MM.1S (cell line): Measurements from ENCODE around the gene MYL5.

ENCODE experiments used
- DNase-seq: peaks from one replicate; pipeline ENCODE4 v3.0.0-alpha.2; 2015
- H2AFZ ChIP-seq: fragments of 300-600 bp; sonication (generic); 2 replicates; pipeline ENCODE4 v1.6.0; 2016; ENCODE audit warnings: antibody characterized with exemption, low read length
- H3F3A ChIP-seq: fragments of 300-600 bp; sonication (generic); 2 replicates; pipeline ENCODE4 v1.6.1; 2016; ENCODE audit warnings: mild to moderate bottlenecking, antibody characterized with exemption, low read length, moderate library complexity, mixed read lengths; ENCODE audit not compliant: insufficient read depth
- H3K27ac ChIP-seq: fragments of 300-600 bp; sonication (generic); 2 replicates; pipeline ENCODE4 v1.5.1; 2016; ENCODE audit warnings: mild to moderate bottlenecking, low read length
- H3K27me3 ChIP-seq: fragments of 300-600 bp; sonication (generic); replicated peaks from 2 replicates; pipeline ENCODE4 v1.6.0; 2016; ENCODE audit warnings: low read length; ENCODE audit not compliant: insufficient read depth
- H3K36me3 ChIP-seq: fragments of 300-600 bp; sonication (generic); replicated peaks from 2 replicates; pipeline ENCODE4 v1.6.1; 2016; ENCODE audit warnings: mild to moderate bottlenecking, low read length, mixed read lengths; ENCODE audit not compliant: insufficient read depth
- H3K4me1 ChIP-seq: fragments of 300-600 bp; sonication (generic); 2 replicates; pipeline ENCODE4 v1.6.1; 2016; ENCODE audit warnings: low read length, mixed read lengths
- H3K4me2 ChIP-seq: fragments of 300-600 bp; sonication (generic); 2 replicates; pipeline ENCODE4 v1.6.0; 2016; ENCODE audit warnings: low read depth, low read length
- H3K4me3 ChIP-seq: fragments of 300-600 bp; sonication (generic); 2 replicates; pipeline ENCODE4 v1.5.1; 2016; ENCODE audit warnings: low read length, mixed read lengths
- H3K79me2 ChIP-seq: fragments of 300-600 bp; sonication (generic); 2 replicates; pipeline ENCODE4 v1.6.1; 2016; ENCODE audit warnings: mixed run types, low read length, mixed read lengths
- H3K9ac ChIP-seq: fragments of 300-600 bp; sonication (generic); 2 replicates; pipeline ENCODE4 v1.6.1; 2016; ENCODE audit warnings: low read length, mixed read lengths
- H3K9me2 ChIP-seq: fragments of 300-600 bp; sonication (generic); replicated peaks from 2 replicates; pipeline ENCODE4 v1.6.1; 2016; ENCODE audit warnings: mild to moderate bottlenecking, low read length, mixed read lengths; ENCODE audit not compliant: insufficient read depth
- H3K9me3 ChIP-seq: fragments of 300-600 bp; sonication (generic); replicated peaks from 2 replicates; pipeline ENCODE4 v1.6.1; 2016; ENCODE audit warnings: mild to moderate bottlenecking, low read length, mixed read lengths; ENCODE audit not compliant: insufficient read depth
- H4K20me1 ChIP-seq: fragments of 300-600 bp; sonication (generic); 2 replicates; pipeline ENCODE4 v1.6.1; 2016; ENCODE audit warnings: mild to moderate bottlenecking, low read length, moderate library complexity, mixed read lengths; ENCODE audit not compliant: insufficient read depth
- EZH2 ChIP-seq: fragments of 300-600 bp; sonication (generic); optimal IDR thresholded peaks from 2 replicates; pipeline ENCODE3; 2017; ENCODE audit warnings: low read depth, mild to moderate bottlenecking, antibody characterized with exemption, low read length, mixed read lengths
- EZH2phosphoT487 ChIP-seq: fragments of 300-600 bp; sonication (generic); IDR thresholded peaks from 2 replicates; pipeline ENCODE4 v1.6.1; 2018; ENCODE audit warnings: antibody characterized with exemption, low read length
- TF ChIP-seq, protein P1 (sequence below): fragments of 300-600 bp; sonication (generic); IDR thresholded peaks from 2 replicates; pipeline ENCODE4 v1.5.1; 2016; ENCODE audit warnings: antibody characterized with exemption, low read length, mixed read lengths

MYL5 gene

DNA sequence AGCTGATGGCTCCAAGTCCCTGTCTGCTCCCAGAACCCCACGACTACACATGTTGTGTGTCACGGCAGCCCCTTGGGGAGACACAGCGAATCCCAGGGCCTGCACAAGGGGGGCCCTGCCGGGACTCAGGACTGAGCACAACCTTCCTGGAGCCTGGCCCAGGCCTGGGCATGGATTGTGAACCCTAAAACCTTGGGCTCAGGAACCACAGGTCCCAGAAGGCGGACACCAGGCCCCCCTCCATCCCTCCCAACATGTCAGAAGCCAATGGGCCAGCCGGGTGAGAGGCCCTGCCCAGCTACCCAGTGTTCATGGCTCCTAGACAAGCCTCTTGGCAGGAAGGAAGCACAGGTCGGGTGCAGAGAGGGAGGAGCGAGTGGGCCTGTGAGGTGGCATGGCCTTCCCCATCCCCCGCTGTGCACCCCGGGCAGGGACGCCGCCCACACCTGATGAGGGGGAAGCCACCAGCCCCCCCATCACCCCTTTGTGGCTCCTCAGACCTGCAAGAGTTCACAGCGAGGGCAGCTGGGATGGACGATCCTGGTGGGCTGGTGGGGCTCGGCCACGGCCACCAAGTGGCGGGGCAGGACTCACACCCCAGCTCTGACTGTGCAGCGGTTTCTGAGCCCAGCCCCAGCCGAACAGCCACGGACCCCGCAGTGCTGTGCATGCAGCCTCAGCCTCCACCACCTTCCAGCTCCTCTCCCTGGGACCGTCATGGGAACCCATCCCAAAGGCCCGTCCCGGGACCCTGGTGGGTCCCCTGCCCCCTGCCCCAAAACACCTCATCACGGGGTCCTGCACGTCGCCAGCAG lies 45.3 kb upstream of the MYL5 start:
- H3K9me3 ChIP-seq, result no peaks in the 10 kb centered on the region
- no peak overlapping the region for H3K27ac ChIP-seq

DNA sequence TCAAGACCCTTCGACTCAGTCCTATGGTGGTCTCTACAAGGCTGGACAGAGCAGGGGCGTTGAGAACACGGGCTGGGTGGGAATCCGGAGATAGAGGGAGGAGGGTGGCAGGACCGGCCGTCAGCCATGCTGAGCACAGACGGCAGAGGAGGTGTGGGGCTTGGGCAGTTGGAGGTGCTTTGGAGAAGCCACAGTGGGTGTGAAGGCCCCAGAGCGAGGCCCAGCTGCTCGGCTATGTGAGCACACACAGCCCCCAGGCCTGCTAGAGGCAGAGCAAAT lies 44.8 kb upstream of the MYL5 start:
- Histone ChIP-seq H4K20me1 (no peaks in the 10 kb centered on the region), H3F3A (no peaks in the 10 kb centered on the region), H3K79me2 (no peaks in the 10 kb centered on the region), H3K27ac (no peak overlapping the region), H3K9me3 (no peaks in the 10 kb centered on the region), H3K4me3 (no peak overlapping the region), H3K27me3 (no peaks in the 10 kb centered on the region), H3K4me1 (no peaks in the 10 kb centered on the region), H2AFZ (no peak overlapping the region), H3K4me2 (no peak overlapping the region), H3K9ac (no peak overlapping the region), H3K9me2 (no peaks in the 10 kb centered on the region), H3K36me3 (no peaks in the 10 kb centered on the region)
- TF ChIP-seq EZH2 (no peak), EZH2phosphoT487 (no peak)
- TF ChIP-seq, protein P1, sequence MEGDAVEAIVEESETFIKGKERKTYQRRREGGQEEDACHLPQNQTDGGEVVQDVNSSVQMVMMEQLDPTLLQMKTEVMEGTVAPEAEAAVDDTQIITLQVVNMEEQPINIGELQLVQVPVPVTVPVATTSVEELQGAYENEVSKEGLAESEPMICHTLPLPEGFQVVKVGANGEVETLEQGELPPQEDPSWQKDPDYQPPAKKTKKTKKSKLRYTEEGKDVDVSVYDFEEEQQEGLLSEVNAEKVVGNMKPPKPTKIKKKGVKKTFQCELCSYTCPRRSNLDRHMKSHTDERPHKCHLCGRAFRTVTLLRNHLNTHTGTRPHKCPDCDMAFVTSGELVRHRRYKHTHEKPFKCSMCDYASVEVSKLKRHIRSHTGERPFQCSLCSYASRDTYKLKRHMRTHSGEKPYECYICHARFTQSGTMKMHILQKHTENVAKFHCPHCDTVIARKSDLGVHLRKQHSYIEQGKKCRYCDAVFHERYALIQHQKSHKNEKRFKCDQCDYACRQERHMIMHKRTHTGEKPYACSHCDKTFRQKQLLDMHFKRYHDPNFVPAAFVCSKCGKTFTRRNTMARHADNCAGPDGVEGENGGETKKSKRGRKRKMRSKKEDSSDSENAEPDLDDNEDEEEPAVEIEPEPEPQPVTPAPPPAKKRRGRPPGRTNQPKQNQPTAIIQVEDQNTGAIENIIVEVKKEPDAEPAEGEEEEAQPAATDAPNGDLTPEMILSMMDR, result no peak
- DNase-seq, result no peak

More for the DNA sequence above, 45.3 kb upstream of the MYL5 start:
- Histone ChIP-seq H3K9ac (no peak overlapping the region), H3K27me3 (no peaks in the 10 kb centered on the region), H3K4me2 (no peak overlapping the region), H3K4me1 (no peaks in the 10 kb centered on the region), H3K79me2 (no peaks in the 10 kb centered on the region), H3K36me3 (no peaks in the 10 kb centered on the region), H3K4me3 (no peak overlapping the region), H4K20me1 (no peaks in the 10 kb centered on the region), H2AFZ (no peak overlapping the region), H3K9me2 (no peaks in the 10 kb centered on the region), H3F3A (no peaks in the 10 kb centered on the region)
- TF ChIP-seq EZH2, result no peak
- TF ChIP-seq, protein P1, result no peak
- TF ChIP-seq EZH2phosphoT487, result no peak
- no peak for DNase-seq

DNA sequence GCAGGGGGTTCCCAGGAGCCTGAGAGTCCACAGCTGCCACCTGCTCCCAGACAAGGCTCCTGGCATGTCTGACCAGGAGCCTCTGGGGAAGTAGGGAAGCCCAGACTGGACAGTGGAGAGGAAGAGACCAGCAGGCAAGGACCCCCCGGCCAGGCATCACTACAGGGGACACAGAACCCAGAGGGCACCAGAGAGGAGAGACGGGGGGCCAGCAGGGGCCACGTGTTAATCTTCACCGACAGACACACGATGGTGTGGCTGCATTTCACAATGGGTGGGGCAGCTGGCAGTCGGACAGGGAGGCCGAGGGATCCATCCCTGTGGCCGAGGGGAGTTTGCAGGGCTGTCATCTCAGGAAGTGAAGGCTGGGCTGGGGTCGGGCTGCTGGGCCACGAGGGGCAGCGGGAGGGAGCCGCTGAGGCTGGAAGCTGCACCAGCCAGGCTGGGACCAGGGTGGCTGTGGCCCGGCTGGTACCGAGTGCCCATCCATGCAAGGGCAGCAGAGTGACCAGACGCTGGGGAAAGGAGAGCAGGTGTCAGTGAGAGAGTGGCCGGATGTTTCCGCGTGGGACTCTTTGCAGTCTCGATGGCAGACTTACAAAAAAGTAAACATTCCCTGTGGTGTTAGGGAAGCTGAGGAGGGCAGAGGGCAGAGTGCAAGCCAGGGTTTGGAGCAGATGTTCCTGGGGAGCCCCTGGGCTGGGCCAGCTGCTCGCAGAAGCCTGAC lies 44.3 kb upstream of the MYL5 start:
- no peaks in the 10 kb centered on the region for H3K9me2 ChIP-seq
- TF ChIP-seq EZH2 (no peak), EZH2phosphoT487 (no peak)
- TF ChIP-seq, protein P1, result no peak
- H2AFZ ChIP-seq, result no peak overlapping the region
- no peak overlapping the region for H3K9ac ChIP-seq
- no peaks in the 10 kb centered on the region for H3K27me3 ChIP-seq
- H3K36me3 ChIP-seq, result no peaks in the 10 kb centered on the region
- H3K27ac ChIP-seq, result no peak overlapping the region
- no peak overlapping the region for H3K4me2 ChIP-seq
- H3F3A ChIP-seq, result no peaks in the 10 kb centered on the region
- H3K79me2 ChIP-seq, result no peaks in the 10 kb centered on the region
- no peaks in the 10 kb centered on the region for H4K20me1 ChIP-seq
- H3K9me3 ChIP-seq, result no peaks in the 10 kb centered on the region
- H3K4me3 ChIP-seq, result no peak overlapping the region
- no peak for DNase-seq
- H3K4me1 ChIP-seq, result no peaks in the 10 kb centered on the region
